ENCODE measurements around the gene CUBN.

Gene CUBN

GRCh38 chr10:17106991-17107390 is 22.6 kb downstream of the CUBN start:
- DNase-seq (ENCODE audit: low read depth in 2 of 2): no peak

- no peak for DNase-seq (ENCODE audit: low read depth in 2 of 2)
These were observed 27.7 kb downstream of the CUBN start for GRCh38 chr10:17101910-17102266.

GRCh38 chr10:17101257-17101909 is 28.2 kb downstream of the CUBN start:
- no peak for DNase-seq (ENCODE audit: low read depth in 2 of 2)

- no peak for DNase-seq (ENCODE audit: low read depth in 2 of 2)
These were observed 29.0 kb downstream of the CUBN start for GRCh38 chr10:17100586-17100985.

GRCh38 chr10:17098012-17098411 is 31.6 kb downstream of the CUBN start:
- no peak for DNase-seq (ENCODE audit: low read depth in 2 of 2)

- no peak for DNase-seq (ENCODE audit: low read depth in 2 of 2)
These were observed 34.8 kb downstream of the CUBN start for GRCh38 chr10:17094844-17095243.

GRCh38 chr10:17092986-17093803 is 36.4 kb downstream of the CUBN start:
- no peak for DNase-seq (ENCODE audit: low read depth in 2 of 2)

GRCh38 chr10:17092216-17092944 is 37.2 kb downstream of the CUBN start:
- DNase-seq (ENCODE audit: low read depth in 2 of 2): no peak

- no peak for DNase-seq (ENCODE audit: low read depth in 2 of 2)
These were observed 41.3 kb downstream of the CUBN start for GRCh38 chr10:17088118-17088806.

- no peak for DNase-seq (ENCODE audit: low read depth in 2 of 2)
These were observed 42.7 kb downstream of the CUBN start for GRCh38 chr10:17086865-17087367.

GRCh38 chr10:17085011-17085725 is 44.4 kb downstream of the CUBN start:
- no peak for DNase-seq (ENCODE audit: low read depth in 2 of 2)

GRCh38 chr10:17084258-17084657 is 45.4 kb downstream of the CUBN start:
- no peak for DNase-seq (ENCODE audit: low read depth in 2 of 2)

- DNase-seq (ENCODE audit: low read depth in 2 of 2): no peak
These were observed 48.2 kb downstream of the CUBN start for GRCh38 chr10:17081431-17081830.

- no peak for DNase-seq (ENCODE audit: low read depth in 2 of 2)
These were observed 51.7 kb downstream of the CUBN start for GRCh38 chr10:17077890-17078289.

- no peak for DNase-seq (ENCODE audit: low read depth in 2 of 2)
These were observed 52.2 kb downstream of the CUBN start for GRCh38 chr10:17077346-17077781.

GRCh38 chr10:17076626-17077345 is 52.8 kb downstream of the CUBN start:
- DNase-seq (ENCODE audit: low read depth in 2 of 2): no peak

- no peak for DNase-seq (ENCODE audit: low read depth in 2 of 2)
These were observed 53.9 kb downstream of the CUBN start for GRCh38 chr10:17075533-17076359.

GRCh38 chr10:17074541-17074847 is 55.1 kb downstream of the CUBN start:
- no peak for DNase-seq (ENCODE audit: low read depth in 2 of 2)

- DNase-seq (ENCODE audit: low read depth in 2 of 2): no peak
These were observed 55.7 kb downstream of the CUBN start for GRCh38 chr10:17073725-17074540.

Measured in stimulated activated CD4-positive, alpha-beta T cell treated with anti-CD3 and anti-CD28 coated beads, Interleukin-12 subunit alpha, Interleukin-12 subunit beta, amount 100 ng/mL, for 24 hours (primary cell).